GM18861 (cell line): ENCODE data around the gene VWA1.
"Not testable (repeated sequence)": the region's sequence is repeated elsewhere in the genome, so short reads cannot be mapped to it uniquely, and the experiment has no call there.

ENCODE experiments used
- ATAC-seq: cut with Tn5 transposase; IDR thresholded peaks from one replicate; pipeline ENCODE4 v1.9.1; 2021; ENCODE audit not compliant: unreplicated experiment

The VWA1 gene

DNA sequence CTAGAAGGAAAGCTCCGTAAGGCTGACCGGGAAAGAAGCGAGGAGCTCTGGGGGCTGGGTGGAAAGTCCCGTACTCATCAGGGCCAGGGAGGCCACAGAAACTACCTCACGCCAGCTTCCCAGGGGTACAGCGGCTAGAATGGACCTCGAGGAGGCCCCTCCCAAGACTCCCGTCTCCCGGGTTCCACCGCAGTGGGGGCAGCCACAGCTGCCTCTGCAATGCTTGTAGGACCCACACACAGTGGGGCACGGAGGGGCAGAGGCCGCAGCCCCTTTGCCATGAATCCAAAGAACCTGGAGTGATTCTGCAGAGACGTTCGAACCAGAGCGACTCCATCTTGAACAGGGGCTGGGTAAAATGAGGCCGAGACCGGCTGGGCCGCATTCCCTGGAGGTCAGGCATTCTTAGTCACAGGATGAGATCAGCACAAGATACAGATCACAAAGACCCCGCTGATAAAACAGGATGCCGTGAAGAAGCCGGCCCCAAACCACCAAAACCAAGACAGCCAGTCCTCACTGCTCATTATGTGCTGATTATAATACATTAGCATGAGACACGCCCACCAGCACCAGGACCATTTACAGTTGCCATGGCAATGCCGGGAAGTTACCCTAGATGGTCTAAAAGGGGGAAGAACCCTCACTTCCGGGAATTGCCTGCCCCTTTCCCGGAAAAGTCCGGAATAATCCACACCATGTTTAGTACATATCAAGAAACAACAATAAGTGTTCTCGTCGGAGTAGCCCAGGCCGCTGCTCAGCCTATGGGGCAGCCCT, 12.8 kb upstream of the VWA1 start:
- ATAC-seq: no peak

- no peak for ATAC-seq
Observed at GRCh38 chr1:1423245-1423597, 12.3 kb upstream of the VWA1 start.

- ATAC-seq: no peak
Observed at GRCh38 chr1:1424707-1425106, 10.8 kb upstream of the VWA1 start.

DNA sequence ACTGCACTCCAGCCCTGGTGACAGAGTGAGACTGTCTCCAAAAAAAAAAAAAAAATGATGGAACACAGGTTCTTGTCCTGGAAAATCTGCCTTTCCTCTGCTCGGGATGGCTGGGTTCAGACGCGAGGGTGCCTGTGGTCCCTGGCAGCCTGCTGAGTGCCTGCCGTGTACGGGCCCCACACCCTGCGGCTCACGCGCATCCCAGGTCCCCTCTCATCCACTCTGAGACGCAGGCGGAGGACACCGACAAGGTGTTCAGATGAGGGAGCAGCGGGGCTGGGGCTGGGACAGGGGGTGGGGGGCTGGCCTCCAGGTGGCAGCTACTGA, 10.1 kb upstream of the VWA1 start:
- no peak for ATAC-seq

- ATAC-seq: no peak
Observed at GRCh38 chr1:1425753-1426495, 9.6 kb upstream of the VWA1 start.

GRCh38 chr1:1426496-1427105, 8.9 kb upstream of the VWA1 start:
- no peak for ATAC-seq

GRCh38 chr1:1427106-1427819, 8.2 kb upstream of the VWA1 start:
- ATAC-seq: no peak

- ATAC-seq: no peak
Observed at GRCh38 chr1:1427820-1428148, 7.7 kb upstream of the VWA1 start.

- ATAC-seq: no peak
Observed at GRCh38 chr1:1428174-1428573, 7.3 kb upstream of the VWA1 start.

DNA sequence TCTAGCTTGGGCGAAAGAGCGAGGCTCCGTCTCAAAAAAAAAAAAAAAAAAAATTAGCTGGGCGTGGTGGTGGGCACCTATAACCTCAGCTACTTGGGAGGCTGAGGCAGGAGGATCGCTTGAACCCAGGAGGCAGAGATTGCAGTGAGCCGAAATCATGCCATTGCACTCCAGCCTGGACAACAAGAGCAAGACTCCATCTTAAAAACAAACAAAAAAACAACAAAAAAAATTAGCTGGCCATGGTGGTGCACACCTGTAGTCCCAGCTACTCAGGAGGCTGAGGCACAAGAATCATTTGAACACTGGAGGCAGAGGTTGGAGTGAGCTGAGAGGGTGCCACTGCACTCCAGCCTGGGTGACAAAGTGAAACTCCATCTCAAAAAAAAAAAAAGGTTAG, 6.5 kb upstream of the VWA1 start:
- not testable (repeated sequence) for ATAC-seq

GRCh38 chr1:1429671-1430073, 5.8 kb upstream of the VWA1 start:
- ATAC-seq: no peak

DNA sequence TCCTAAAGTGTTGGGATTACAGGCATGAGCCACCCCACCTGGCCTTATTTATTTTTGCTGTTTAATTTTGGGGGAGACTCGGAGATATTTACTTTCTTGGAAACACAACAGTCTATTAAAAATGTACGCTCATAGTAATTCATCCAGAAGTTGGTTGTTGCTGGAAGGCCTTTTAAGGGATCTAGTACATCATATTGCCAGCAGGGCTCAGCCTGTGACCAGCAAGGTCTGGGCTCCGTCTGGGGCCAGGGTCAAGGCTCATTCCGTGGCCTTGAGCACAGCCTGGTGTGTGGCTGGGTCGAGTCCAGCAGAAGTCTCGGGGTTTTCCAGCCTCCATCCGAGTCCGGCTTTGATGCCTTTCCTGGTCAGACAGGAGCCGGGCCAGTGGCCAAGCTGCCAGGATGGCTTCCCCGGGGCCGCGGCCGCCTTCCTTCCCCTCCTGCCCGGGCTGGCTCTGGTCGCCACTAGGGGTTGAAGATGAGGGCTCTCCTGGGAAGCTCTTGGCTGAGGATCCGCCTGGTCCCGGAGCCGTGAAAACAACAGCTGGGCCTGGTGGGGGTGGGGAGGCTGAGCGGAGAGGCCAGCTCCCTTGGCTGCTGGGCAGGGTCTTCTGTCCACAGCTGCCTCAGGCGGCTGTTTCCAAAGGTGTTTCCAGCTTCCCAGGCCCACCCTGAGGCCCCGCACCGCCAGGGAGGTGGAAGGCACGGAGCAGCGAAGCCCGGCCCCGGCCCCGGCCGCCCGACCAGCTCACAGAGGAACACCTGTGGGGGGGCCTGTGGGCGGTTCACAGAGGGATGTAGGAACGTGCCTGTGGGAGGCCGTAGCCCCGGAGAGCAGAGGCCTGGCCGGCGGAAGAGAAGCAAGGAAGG, 5.1 kb upstream of the VWA1 start:
- no peak for ATAC-seq

GRCh38 chr1:1430992-1431844, 4.3 kb upstream of the VWA1 start:
- no peak for ATAC-seq

- ATAC-seq: no peak
Observed at GRCh38 chr1:1431845-1432273, 3.6 kb upstream of the VWA1 start.

GRCh38 chr1:1432274-1432950, 3.1 kb upstream of the VWA1 start:
- ATAC-seq: no peak

DNA sequence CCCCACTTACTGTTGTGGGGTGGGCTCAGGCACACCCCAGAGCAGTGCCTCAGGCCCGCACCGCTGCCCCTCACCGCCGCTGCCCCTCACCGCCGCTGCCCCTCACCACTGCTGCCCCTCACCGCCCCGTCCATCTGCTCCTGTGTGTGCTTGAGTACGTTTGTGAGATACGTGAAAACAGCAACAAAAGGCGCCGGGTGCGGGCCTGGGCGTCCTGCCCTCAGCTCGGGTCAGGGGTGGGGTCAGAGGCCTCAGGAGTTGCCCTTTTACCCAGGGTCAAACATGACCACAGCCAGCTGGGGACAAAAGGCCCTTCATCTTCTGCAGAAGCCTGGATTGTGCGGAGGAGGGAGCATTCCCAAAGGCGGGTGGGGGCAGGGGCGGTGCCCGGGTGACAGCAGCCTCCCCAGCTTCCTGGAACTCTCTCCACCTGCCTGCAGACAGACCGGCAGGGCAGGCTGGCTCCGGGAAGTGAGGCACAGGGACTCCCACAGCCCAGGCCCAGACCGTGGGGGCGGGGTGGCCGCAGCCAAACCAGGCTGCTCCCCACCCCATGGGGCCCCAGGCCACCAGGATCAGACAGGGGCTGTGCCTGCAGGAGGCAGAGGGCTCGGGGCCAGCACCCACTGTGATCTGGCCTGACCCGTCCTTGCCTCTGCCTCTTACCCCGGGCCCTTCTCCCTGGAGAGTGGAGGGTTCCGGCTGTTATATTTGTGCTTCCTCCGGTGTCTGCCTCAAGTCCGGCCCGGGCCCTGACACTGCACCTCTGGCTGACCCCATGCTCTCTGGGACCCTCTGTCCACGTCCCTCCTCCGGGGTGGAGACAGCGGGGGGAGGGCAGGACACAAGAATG, 2.3 kb upstream of the VWA1 start:
- ATAC-seq: no peak

DNA sequence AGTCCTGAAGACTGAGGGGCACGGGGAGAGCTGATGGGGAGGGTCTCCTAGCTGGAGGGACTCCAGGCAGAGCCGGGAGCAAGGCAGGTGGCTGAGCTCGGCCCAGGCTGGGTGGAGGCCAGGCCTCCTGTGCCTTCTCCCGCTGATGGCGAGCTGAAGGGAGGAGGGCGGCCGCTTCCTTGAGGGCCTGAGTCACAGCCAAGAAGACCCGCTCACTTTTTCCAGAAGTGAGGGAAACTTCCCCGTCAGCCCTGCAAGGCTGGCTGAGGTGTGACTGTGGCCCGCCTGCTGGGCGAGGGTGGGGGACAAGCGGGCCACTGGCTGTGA, 1.7 kb upstream of the VWA1 start:
- ATAC-seq: no peak

DNA sequence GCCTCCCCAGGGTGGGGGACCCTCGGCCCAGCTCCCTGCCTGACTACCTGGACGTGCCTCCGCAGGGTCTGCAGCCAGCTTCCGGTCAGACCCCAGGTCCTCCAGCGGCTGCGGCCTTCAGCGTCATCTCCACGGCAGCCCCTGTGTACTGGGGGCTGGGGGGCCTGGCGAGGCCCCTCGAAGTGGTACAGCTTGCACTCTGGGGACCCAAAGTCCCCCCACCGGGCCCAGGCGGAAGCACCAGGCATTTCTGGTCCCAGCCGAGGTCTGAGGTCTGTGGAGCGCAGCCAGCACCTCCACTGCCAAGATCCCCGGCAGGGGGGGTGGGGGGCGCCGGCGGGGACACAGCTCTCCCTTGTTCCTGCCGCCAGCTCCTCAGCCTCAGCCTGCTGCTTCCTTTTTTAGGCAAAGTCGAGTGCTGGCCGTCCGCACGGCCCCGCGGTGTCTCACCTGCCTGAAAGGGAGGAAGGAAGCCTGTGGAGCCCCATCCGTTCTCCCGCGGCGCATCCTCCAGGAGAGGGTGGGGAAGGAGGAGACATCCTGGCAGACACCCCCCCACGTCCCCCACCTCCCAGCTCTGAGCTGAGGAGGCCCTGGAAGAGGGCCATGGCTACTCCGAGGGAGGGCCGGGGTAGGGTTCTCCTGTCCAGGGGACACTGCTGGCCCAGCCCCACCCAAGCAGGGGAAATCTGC, 1.2 kb upstream of the VWA1 start:
- ATAC-seq: no peak
